GM21526 (cell line): Measurements from ENCODE around the gene PLVAP.
A peak's percentile ranks its signal among the peaks of the same experiment; 100 is the strongest.

ENCODE experiments used
- ATAC-seq: cut with Tn5 transposase; IDR thresholded peaks from one replicate; pipeline ENCODE4 v1.9.1; 2021; ENCODE audit warnings: moderate library complexity; ENCODE audit not compliant: unreplicated experiment, low FRiP score

Gene PLVAP

GRCh38 chr19:17324357-17325114 is 52.6 kb downstream of the PLVAP start:
- ATAC-seq: no peak

GRCh38 chr19:17323964-17324332 is 53.2 kb downstream of the PLVAP start:
- ATAC-seq: no peak

- no peak for ATAC-seq
These were observed 53.7 kb downstream of the PLVAP start for GRCh38 chr19:17323300-17323963.

- ATAC-seq: no peak
These were observed 54.3 kb downstream of the PLVAP start for GRCh38 chr19:17322854-17323253.

GRCh38 chr19:17321655-17322489 is 55.3 kb downstream of the PLVAP start:
- no peak for ATAC-seq

GRCh38 chr19:17320435-17320834 is 56.7 kb downstream of the PLVAP start:
- ATAC-seq: no peak

GRCh38 chr19:17319473-17320238 is 57.5 kb downstream of the PLVAP start:
- no peak for ATAC-seq

GRCh38 chr19:17318966-17319365 is 58.2 kb downstream of the PLVAP start:
- no peak for ATAC-seq

- ATAC-seq: no peak
These were observed 63.0 kb downstream of the PLVAP start for GRCh38 chr19:17314007-17314593.

- ATAC-seq: no peak
These were observed 64.7 kb downstream of the PLVAP start for GRCh38 chr19:17312189-17313113.

- ATAC-seq: no peak
These were observed 65.5 kb downstream of the PLVAP start for GRCh38 chr19:17311455-17312188.

- no peak for ATAC-seq
These were observed 67.1 kb downstream of the PLVAP start for GRCh38 chr19:17309965-17310461.

- ATAC-seq: peak; percentile 56
These were observed 67.8 kb downstream of the PLVAP start, which contains the start of gene DDA1 for GRCh38 chr19:17309198-17309964. DDA1 (plus strand) TSS chr19:17309563; CDS start chr19:17309655, 92 bp downstream.

- ATAC-seq: no peak
These were observed 69.2 kb downstream of the PLVAP start for GRCh38 chr19:17307876-17308377.

- no peak for ATAC-seq
These were observed 70.8 kb downstream of the PLVAP start for GRCh38 chr19:17306285-17306714.

GRCh38 chr19:17305517-17306284 is 71.4 kb downstream of the PLVAP start, which contains the start of gene MRPL34:
MRPL34 (plus strand) TSS chr19:17305872; CDS start chr19:17305893, 21 bp downstream.
- peak; percentile 50 for ATAC-seq
